HT1080 (cell line): ENCODE measurements around the gene LY6G6D. TPM values are rescaled to one million over a fixed set of nuclear protein-coding genes. Genes with fewer than 3 reads are reported as not detected.

ENCODE experiments used
- DNase-seq: peaks from one replicate; pipeline ENCODE4 v3.0.0-alpha.2; 2015; ENCODE audit warnings: low read depth
- polyA plus RNA-seq, 2 experiments: library from polyadenylated mRNA; depleted of rRNA; stranded (reverse); fragments of >200 nt; gene quantifications; 2 replicates each; pipeline ENCODE4 v1.2.3, GENCODE V29; 2015
- total RNA-seq: library from RNA; depleted of rRNA; stranded (reverse); fragments of >200 nt; shearing (Covaris generic); gene quantifications from 2 replicates; pipeline ENCODE4 v1.2.3, GENCODE V29; 2014; rRNA removed

The LY6G6D gene, protein sequence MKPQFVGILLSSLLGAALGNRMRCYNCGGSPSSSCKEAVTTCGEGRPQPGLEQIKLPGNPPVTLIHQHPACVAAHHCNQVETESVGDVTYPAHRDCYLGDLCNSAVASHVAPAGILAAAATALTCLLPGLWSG
- total RNA-seq, result not detected in 2 replicates
- not detected in 2 replicates for polyA plus RNA-seq (2015; cell fraction: cytosol; rRNA removed)
- not detected in 2 replicates for polyA plus RNA-seq (2015; cell fraction: nucleus; rRNA removed)

DNA sequence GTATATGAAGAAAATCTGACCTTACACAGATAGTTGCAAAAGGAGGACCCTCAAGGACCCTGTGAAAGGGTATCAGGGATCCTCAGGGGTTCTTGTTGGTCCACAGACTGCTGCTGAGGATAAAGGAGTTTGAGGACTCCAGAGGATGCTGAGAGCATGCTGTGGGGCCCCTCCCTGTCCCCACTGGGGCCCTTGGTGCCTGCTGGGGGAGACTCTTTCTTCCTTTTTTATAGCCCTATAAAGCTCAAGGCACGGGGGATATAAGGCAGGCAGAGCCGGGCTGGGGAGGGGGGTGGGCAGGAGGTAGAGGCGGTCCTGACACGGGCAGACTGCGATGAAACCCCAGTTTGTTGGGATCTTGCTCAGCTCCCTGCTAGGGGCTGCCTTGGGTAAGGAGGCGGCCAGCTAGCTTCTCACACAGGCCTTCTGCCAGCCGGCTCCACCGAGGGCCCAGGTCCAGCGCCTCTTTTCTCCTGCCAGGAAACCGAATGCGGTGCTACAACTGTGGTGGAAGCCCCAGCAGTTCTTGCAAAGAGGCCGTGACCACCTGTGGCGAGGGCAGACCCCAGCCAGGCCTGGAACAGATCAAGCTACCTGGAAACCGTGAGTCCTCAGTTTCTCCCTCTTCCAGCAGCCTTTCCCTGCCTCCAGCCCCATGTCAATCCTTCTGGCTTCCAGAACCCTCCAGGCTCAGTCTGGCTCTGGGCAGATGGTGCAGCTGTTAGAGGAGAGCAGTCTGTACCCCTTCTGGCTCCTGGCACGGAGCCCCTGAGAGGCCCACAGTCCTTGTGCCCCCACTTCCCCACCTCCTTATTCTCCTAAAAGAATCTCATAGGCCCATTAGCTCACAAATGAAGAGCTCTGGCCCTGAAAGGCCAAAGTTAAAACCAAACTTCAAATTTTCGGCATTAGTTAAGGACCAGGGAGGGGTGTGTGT lies at the start of gene LY6G6D:
Gene LY6G6D, plus strand, starts transcription at position 327 of the 937 bp plus-strand sequence. Its CDS starts 8 bp downstream, at position 335.
- no peak for DNase-seq

DNA sequence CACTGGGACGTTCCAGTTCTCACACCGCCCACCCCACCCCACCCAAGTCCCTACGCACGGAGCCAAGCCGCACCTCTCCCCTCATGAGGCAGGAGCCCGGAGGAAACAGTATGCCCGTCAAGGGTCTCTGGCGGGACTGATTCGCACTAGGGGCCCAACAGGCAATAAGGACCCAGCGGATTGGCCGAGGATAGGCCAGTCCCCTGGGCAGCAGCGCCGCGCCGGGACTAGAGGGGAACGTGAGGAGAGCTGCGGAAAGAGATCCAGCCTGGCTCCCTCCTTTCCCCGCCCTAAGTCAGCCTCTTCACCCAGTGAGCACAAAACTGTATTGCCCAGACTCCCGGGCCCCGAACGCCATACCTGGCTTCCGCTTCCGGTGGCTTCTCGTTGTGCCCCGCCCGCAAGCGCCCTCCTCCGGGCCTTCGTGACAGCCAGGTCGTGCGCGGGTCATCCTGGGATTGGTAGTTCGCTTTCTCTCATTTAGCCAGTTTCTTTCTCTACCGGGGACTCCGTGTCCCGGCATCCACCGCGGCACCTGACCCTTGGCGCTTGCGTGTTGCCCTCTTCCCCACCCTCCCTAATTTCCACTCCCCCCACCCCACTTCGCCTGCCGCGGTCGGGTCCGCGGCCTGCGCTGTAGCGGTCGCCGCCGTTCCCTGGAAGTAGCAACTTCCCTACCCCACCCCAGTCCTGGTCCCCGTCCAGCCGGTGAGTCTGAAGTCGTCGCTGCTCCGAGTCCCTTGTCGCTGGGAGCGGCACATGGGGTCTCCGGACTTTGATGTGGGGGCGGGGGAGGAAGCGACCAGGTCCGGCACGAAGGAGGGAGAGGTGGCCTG lies 49.4 kb upstream of the LY6G6D start, which contains the start of gene CSNK2B:
Gene CSNK2B, plus strand, starts transcription at position 580 of the 836 bp plus-strand sequence. CDS start 752 bp downstream, outside the sequence.
- DNase-seq, result peak; percentile 98

DNA sequence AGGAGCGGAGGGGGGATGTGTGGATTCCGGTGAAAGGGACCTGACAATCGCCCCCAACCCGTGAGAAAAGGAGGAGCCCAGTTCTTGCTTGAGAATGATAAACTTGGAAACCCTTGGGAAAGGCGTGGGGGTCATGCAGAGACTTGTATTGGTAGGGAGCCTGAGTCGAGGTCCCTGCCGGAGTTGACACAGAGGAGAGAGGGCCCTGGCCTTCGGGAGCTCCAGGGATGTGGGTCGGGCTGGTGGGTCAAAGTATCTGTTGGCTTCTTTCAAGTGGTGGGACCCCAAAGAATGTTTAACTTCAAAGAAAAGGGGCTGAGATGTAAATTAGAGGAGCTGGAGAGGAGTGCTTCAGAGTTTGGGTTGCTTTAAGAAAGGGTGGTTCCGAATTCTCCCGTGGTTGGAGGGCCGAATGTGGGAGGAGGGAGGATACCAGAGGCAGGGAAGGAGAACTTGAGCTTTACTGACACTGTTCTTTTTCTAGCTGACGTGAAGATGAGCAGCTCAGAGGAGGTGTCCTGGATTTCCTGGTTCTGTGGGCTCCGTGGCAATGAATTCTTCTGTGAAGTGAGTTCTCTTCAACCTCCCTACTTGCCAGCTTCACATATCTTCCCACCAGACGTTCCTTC lies 48.7 kb upstream of the LY6G6D start:
- DNase-seq, result no peak

DNA sequence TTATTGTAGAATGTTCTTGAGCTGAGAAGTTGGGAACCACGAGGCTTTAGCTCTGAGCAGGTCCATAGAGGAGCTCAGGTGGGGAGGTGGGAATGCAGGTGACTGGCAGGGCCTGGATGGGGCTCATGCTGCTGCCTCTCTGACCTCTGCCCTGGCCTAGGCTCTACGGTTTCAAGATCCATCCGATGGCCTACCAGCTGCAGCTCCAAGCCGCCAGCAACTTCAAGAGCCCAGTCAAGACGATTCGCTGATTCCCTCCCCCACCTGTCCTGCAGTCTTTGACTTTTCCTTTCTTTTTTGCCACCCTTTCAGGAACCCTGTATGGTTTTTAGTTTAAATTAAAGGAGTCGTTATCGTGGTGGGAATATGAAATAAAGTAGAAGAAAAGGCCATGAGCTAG lies 45.5 kb upstream of the LY6G6D start, which contains the start of gene LY6G5B:
Gene LY6G5B, plus strand, starts transcription at position 301 of the 400 bp plus-strand sequence. CDS start 975 bp downstream, outside the sequence.
- DNase-seq, result no peak

DNA sequence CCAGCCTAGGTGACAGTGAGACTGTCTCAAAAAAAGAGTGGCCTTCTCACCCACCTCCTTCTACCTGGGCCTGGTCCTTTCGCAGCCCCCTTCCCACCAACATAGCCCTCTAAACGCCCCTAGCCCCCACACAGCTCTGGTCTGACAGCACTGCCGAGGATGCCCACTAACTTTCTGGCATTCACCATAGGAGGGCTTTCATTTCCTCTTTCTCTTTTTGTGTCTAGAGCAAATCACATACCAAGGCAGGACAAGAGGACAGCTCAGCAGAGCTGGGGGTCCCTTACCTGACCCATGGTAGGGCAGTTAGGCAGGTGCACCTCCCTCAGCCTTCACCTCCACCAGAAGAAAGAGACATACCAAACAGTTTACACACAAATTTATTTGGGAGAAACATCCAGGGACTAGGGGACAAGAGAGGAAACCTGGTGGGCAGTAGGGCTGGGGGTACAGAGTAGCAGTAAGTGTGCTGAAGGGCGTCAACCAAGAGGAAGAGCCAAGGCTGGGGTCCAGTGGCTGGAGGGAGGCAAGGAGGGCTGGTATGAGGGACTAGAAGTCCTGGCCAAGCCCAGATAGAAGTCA lies 38.7 kb upstream of the LY6G6D start:
- DNase-seq, result no peak

DNA sequence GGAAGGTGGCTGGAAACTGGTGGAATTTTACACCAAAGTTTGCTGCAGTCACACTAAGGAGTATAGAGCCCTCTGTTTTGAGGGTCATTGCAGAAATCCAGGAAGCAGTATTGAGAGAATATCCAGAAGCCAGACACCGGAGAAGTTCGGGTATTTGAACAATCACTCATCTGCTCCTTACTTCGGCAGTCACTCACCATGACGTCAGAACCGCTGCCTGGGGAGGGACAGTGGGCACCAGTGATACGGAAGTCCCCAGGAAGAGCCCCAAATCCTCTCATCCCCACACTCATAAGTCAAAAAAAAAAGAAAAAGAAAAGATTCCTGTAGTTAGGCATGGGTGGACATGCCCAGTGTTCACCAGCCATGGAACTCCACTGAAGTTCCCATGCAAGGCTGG lies 38.2 kb upstream of the LY6G6D start:
- no peak for DNase-seq

DNA sequence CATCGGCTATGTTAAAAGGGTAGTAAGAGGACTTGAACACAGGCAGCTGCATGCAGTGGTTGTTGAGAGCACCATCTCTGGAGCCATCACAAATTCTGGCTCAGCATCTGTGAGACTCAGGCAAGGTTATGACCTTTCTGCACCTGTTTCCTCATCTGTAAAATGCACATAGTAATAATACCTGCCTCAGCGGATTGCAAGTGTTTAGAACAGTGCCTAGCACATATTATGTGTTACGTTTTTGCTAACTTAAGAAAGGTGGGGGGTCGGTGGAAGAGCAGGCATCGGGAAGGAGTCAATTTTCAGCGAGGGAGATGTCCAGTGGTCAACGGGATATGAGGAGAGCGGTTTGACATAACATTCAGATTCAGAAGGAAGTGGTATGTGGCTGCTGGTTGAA lies 37.2 kb upstream of the LY6G6D start:
- DNase-seq, result no peak

DNA sequence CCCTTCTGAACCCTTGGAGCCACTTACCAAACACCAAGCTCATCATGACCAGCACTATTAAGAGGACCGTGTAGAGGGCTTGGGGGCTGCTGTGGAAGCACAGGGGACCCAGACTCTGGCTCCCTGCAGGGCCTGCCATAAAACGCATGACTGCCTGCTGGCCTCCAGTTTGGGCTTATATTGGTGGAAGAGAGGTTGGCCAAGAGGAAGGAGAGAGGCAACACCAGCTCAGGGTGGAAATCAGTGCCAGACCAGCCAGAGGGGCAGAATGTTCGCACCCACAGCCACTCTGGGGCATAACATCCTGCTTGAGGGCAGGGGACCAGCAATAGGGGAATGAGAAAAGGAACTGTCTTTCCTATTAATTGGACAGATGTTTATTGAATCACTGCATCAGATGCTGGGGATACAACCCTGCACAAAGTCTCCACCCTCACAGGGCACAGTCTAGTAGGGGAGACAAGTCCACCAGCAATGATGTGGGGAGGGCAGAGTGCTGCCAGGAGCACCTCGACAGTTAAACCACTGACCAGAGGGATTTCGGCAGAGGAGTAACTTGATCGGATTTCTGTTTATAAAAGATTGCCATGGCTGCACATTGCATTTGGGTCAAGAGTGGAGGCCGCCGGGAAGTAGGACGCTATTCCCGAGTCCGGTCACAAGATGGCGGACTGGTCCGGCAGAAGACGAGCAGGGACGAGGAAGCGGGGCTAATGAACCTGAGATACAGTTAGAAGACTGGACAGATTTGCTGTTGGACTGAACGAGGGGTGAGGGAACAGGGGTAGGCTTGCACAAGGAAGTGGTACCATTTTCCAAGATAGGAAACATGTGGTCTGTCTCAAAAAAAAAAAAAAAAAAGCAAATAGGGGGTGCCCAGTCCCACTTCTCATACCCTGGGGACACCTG lies 34.7 kb upstream of the LY6G6D start, which contains the start of gene LY6G5C:
Gene LY6G5C, minus strand, starts transcription at position 842 of the 909 bp plus-strand sequence. Its CDS starts 694 bp downstream, at position 148.
- peak; percentile 83 for DNase-seq

DNA sequence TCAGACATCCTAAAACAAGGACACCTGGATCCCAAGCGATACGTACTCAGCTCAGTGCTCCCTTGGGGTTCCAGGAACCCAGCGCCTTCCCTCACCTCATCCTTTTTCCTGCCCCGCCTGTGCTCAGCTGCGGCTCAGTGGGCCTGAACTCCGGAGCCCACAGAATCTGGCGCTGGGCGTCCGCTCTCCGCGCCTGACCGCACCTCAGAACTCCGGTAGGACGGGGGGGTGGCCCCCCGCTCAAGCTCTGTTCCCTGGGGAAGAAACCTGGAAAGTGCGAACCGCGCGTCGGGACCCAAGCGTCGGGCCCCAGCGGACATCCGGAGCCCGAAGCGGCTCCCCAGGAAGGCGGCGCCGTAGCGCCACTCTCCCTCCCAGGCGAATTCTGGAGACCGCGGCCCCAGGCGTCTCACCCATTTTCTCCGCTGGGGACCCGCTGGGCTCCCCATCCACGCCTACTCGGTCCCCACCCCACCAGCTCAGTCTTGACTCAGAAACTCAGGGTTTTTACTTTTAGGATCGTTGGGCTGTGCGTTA lies 33.9 kb upstream of the LY6G6D start:
- DNase-seq, result no peak

DNA sequence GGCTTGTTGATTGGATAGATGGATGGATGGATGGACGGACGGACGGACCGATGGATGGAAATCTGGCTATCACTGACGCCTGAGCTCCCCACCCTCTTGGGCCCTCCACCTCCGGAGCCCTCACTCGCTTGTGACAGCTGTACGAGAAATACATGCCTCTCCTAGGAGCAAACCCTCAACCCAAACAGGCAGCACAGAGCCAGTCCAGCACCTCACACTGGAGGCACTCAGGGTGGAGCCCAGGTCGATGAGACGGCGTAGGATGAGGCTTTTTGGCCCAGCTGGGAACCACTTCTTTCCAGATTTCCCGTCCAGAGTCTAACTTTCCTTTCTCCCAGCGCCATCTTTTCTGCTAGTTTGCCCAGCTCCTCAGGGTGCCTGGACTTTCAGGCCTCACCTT lies 31.6 kb upstream of the LY6G6D start:
- DNase-seq, result no peak

DNA sequence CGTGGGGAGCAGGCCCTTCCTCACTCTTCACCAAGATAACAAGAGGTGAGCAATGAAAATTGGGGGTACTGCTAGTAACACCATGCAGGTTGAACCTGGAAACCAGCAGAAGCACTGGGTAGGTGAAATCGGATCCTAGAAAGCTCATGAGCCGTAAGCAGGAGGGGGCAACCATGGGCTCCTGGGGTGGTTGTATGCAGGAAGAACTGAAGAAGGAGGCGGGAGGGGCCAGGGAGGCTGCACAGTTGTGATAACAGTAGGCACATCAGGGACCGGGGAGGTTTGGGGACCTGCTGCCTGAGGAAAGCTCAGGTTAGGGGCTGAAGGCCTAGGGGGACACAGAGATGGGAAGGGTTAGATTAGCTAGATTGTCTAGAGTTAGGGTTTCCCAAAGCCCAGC lies 28.7 kb upstream of the LY6G6D start:
- no peak for DNase-seq

DNA sequence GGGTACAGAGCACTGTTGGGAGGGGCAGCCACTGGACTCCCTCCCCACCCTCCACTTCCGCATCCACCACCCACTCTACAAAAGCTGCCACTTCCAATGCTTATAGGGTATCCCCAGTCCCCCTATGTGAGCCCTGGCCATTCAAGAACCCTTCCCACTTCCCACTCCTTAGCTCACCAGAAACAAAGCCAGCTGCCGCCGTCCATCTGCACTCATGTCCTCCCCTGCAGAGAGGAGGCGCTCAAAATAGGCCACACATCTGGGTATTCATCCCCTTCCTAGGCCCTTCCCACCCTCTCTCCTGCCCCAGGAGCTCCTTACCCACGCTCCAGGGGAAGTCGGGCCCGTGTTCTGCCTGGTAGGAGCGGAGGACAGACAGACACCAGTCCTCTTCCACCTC lies 27.8 kb upstream of the LY6G6D start:
- no peak for DNase-seq

DNA sequence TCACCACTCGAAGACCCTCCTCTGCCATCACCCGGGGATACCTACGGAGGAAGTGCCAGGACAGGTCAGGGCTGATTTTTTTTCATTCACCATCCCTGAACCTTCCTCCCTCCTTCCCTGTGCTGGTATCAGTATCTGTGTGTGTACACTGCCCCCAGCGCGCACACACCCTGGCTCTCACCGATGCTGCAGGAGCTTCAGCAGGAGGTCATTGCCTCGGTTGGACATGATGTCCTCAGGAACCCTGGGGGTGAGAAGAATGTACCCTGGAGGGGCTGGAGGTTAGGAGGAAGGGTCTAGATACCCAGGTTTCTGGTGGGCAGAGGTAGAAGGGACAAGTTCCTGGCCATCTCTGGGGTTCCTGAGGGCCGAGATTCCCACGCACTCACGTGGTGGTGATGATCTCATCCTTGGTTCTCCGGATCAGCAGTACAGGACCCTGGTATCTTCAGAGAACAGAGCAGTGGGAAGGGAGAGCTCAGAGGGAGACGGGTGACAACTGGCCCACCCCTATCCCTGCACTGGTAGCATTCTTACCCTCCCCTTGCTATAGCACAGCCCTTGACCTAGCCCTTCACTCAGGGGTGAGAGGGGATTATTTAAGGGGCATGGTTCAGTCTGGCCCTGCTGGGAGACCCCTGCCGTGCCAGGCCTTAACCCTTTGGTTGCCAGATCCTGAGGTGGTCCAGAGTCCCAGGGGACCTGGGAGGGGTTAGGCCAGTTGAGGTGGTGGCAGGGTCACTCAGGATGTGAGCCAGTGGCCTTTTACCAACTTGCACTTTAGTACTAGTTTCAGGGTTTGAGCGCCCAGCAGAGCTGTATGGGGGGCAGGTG lies 27.1 kb upstream of the LY6G6D start:
- no peak for DNase-seq

DNA sequence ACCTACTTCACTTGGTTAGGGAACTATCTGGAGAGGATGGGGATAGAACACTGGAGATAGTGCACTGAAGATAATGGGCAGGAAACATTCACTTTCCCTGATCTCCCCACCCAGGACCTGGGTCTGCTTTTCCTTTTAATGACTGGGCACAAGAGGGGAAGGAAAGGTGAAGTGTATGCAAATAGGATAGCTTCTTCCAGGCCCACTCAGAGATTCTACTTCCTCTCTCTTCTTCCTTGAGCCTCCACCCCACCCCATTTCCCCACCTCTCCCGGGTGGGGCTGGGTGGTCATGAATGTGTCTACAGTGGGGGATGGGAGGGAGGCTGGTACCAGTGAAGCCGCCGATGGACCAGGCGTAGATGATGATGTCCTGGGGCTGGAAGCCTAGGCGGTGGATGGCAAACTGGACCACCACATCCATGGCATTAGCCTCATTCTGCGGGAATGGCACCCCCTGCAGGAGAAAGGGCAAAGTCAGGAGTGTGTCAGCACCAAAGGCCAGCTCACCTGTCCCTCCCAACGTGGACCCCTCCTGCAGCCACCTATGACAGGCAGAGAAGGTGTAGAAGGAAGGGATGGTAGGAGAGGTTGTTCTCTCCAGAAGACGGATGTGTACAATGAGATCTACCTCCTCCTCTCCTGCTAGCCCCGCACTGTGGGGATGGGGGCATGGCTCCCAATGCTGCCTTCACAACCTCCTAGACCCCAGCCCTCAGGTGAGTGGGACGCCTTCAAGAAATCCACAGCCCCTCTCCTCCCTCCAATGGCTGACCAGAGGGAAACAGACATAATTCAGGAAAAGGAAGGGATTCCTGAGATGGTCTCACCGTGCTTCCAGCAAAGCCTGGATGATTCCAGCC lies 25.7 kb upstream of the LY6G6D start:
- no peak for DNase-seq

DNA sequence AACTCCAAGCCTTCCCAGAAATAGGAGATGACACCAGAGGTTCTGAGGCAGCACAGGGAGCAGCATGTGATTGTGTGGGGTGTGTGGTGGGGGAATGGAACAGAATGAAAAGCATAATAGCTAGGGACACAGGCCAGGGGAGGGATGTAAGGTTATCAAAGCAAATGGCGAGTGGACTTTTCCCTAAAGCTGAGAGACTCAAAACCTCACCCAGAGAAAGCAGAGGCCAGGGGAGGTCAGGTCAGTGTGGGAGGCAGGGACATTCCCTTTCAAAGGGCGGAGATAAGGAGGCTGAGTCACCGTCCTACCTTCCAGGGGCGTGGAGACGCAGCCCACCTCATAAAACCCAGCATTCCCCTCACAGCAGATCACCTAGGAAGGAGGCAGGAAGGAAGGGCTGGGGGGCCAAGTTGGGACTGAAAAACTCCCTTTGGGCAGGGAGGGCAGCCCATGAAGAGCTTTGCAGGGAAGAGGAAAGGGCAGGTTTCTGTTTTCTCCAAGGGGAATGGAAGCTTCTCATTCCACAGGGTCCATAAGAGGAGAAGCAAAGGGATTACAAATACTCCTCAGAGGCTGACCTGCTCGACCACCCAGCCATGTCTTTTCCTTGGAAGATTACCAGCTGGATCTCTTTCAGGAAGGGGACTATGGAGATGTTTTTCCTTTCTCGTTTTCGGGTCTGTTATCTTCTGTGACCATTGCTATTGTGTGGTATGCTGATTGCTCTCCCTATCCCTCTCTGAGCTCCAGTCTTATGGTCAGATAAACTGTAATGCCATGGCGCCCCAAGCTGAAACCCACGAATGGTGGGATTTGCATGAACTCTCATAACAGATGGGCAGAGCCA lies 24.7 kb upstream of the LY6G6D start:
- DNase-seq, result no peak

DNA sequence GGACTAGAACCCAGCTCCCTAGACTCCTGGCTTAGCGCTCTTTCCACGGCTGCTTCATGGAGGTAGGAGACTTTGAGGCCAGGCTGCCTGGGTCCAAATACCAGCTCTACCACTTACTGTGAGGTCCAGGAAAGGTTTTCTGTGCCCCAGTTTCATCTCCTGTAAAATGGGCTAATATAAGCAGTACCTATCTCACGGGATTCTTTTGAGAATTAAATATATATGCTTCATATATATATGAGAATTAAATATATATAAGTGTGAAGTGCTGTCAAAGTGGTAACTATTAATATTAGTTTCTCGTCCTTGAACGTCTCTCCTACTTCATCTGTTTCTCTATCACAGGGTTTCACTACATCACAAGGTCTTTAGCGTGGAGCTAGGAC lies 24.1 kb upstream of the LY6G6D start:
- DNase-seq, result no peak
